ENCODE measurements around the gene TLL1. TPM values are rescaled to one million over a fixed set of nuclear protein-coding genes. Genes with fewer than 3 reads are reported as not detected.

The TLL1 gene
- total RNA-seq, 1 donor from 2014 or later = 0.35 TPM

DNA sequence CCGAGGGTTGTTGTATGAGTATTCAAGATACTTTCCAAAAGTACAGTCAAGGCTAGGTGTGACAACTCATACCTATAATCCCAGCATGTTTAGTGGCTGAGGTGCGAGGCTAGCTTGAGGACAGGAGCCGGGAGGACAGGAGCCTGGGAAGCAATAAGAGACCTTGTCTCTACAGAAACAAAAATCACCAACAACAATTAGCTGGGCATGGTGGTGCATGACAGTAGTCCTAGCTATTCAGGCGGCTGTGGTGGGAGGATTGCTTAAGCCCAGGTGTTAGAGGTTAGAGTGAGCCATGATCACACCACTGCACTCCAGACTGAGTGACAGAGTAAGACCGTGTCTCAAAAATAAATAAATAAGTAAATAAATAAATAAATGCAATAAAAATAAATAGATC is 91.6 kb downstream of the TLL1 start:
- intact Hi-C loops (cut with DNase I) = no loop called here

DNA sequence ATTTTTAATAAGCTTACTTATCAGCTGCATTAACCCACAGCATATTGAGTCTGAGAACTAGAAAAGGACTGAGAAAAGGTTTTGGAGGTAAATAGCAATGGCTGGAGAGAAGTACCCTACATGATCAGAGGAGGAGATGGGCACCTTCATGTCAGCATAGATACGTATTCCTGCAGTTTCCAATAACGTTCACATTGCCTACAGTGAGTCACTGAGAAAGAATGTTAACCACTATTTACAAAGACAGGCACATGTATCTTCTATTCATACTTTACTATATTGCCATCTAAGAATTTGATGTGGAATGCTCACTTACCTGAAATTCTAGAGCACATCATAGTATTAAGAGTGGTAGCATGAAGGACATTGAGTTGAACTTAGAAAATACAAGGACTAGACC is 92.5 kb downstream of the TLL1 start:
- no peak for ATAC-seq (ENCODE audit: poor library complexity)
- intact Hi-C loops (cut with DNase I) = no loop called here
- DNase-seq = no peak

More for the DNA sequence above, 91.6 kb downstream of the TLL1 start:
- ATAC-seq (ENCODE audit: poor library complexity) (no peak), DNase-seq (no peak)

DNA sequence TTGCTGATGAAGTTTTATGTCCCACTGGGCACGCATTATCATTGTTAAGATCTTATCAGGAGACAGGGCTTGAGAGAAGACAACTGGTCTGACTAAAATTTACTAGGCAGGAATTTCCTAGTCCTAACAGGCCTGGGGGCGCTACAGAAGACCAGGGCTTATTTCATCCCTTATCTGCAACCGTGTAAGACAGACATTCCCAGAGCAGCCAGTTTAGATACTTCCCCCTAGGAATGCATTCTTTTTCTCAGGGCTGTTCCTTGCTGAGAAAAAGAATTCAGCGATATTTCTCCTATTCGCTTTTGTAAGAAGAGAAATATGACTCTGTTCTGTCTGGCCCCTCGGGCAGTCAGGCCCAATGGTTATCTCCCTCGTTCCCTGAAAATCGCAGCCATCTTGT is 93.8 kb downstream of the TLL1 start:
- intact Hi-C loops (cut with DNase I) = no loop called here
- no peak for ATAC-seq (ENCODE audit: poor library complexity)
- no peak for DNase-seq

DNA sequence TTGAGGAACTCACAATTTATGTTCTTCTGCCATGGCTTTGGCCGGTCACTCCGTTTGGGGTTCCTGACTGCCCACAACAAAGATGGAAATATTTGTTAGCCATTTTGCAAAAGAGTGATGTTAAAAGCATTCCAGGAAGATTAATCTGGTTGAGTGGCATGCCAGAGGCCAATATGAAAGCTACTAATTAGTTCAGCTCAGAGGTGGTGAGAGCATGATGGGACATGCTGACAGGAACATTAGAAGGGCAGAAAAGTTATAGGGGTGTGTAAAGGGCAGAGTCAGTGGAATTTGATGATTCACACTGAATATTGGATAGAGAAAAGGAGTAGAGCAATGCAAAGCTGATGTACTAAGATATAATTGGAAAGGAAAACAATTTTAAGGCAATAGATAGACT is 94.4 kb downstream of the TLL1 start:
- ATAC-seq (ENCODE audit: poor library complexity) (no peak), DNase-seq (no peak)
- intact Hi-C loops (cut with DNase I) = no loop called here

DNA sequence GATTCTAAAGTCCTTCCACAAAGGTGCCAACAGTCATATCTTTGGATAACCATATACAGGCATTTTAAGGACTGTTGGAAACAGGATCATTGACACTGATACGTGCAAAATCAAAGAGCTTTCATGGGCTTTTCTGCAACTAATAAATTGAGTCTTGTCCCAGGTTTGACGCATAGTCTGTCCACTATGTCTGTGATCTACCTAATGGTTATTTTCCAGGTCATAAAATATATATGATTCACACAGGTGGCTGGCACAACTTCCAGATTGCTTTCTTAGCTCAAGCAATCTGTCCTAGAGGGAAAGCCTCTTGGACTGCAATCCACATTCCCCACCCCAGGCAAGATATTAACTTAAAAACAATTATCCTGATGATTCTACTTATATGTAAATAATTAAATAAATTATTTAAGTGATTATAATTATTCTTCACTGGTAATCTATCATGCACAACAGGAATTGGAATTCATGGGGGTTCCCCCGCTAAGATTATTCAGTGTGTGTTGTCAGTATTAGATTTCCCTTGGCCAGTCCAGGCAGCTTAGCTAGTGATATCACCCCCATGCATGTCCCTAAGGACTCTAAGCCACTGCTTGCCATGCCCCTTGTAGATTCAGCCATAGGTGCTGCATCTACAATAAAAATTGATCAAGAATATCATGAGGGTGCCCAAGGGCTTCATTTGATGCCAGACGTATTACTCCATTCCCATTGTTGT is 97.8 kb downstream of the TLL1 start:
- DNase-seq (no peak), ATAC-seq (ENCODE audit: poor library complexity) (no peak)
- intact Hi-C loops (cut with DNase I) = no loop called here

DNA sequence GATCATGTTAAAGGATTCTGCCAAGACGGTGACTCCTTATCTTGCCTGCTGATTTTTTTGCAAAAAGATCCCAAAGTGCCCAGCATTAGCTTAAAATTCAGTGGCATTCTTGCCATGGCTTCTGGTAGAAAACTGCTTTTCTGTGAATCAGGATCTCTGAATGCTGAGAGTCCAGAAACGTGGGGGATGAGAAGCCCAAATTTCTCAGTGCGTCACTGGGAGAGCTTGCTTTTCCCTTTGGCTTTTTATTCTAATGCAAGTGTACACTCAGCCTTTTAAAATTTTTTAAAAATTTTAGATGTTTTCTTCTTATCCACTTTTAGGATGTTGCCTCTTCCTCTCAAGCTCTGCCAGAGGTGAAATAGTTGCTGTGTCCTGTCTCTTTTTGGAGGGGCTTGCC is 98.4 kb downstream of the TLL1 start:
- DNase-seq = no peak
- intact Hi-C loops (cut with DNase I) = no loop called here
- no peak for ATAC-seq (ENCODE audit: poor library complexity)

DNA sequence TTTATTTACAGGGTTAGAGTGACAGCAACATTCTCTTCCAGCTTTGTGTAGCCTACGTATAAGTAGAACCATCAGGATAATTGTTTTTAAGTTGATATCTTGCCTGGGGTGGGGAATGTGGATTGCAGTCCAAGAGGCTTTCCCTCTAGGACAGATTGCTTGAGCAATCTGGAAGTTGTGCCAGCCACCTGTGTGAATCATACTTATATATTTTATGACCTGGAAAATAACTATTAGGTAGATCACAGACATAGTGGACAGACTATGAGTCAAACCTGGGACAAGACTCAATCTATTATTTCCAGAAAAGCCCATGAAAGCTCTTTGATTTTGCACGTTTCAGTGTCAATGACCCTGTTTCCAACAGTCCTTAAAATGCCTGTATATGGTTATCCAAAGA is 98.9 kb downstream of the TLL1 start:
- no peak for ATAC-seq (ENCODE audit: poor library complexity)
- intact Hi-C loops (cut with DNase I) = no loop called here

DNA sequence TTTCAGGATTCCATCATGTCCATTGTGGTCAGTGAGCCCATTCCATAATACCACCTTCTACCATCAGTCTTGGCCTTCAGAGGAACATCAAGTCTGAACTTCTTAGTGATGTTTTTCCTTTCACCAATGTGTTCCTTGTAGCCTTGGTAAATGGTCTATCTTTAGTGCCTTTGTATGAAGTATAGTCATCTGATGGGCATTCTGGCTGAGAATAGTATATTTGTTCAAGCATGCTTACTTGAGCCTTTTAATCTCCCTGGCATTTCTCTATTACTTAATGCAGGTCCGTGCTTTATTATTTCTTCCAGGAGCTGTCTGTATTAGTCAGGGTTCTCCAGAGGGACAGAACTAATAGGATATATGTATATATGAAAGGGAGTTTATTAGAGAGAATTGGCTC is 99.7 kb downstream of the TLL1 start:
- intact Hi-C loops (cut with DNase I) = no loop called here
- DNase-seq (no peak), ATAC-seq (ENCODE audit: poor library complexity) (no peak)

More for the DNA sequence above, 98.9 kb downstream of the TLL1 start:
- DNase-seq = no peak

DNA sequence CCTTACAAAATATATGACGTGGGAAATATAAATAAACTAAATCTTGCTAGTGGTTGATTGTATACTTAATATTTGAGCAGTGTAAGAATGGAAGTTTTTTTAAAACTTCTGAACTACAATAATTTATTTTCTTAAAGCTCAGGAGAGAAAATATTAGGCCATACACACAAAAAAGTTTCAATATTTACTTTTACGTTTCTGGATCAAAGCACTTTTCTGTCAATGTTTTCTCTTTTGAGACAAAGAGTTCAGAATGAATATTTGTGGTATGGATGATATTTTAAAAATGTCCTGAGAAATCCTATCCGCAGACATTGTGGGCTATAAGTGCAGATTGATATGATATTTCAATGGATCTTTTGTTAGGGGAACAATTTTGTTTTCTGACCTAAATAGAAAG is 109.9 kb downstream of the TLL1 start:
- ATAC-seq (ENCODE audit: poor library complexity) (no peak), DNase-seq (no peak)
- intact Hi-C loops (cut with DNase I) = no loop called here

DNA sequence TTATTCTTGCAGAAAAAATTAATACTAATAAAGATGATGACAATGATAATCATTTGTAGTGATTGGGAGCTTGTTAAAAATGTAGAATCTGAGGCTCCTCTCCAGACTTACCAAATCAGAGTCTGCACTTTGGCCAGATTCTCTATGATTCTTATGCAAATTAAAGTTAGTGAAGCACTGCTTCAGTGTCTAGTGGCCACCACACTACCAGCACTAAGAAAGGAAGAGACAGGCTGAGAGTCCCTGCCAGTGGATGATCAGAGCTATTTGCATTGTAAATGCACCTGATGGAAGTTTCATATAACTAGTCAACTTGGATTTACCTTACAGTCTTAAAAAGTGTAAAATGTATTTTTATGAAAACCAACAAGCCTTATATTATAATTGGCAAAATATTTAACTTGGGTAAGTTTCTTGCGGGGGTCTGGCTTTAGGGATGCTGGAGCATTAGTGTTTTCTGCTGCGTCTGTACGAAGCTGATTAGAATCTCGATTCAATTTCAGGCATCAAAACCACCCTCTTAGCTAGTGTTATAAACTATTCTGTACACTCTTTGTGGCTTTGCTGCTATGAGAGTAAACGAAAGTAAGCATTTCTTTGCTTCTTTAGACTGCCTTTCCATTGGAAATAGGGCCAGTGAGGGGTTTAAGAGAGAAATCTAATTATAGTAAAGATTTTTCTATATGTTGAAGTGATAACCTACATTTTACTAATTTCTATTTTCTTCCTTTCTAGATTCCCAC is 114.1 kb downstream of the TLL1 start:
- ATAC-seq (ENCODE audit: poor library complexity) = no peak
- no peak for DNase-seq

DNA sequence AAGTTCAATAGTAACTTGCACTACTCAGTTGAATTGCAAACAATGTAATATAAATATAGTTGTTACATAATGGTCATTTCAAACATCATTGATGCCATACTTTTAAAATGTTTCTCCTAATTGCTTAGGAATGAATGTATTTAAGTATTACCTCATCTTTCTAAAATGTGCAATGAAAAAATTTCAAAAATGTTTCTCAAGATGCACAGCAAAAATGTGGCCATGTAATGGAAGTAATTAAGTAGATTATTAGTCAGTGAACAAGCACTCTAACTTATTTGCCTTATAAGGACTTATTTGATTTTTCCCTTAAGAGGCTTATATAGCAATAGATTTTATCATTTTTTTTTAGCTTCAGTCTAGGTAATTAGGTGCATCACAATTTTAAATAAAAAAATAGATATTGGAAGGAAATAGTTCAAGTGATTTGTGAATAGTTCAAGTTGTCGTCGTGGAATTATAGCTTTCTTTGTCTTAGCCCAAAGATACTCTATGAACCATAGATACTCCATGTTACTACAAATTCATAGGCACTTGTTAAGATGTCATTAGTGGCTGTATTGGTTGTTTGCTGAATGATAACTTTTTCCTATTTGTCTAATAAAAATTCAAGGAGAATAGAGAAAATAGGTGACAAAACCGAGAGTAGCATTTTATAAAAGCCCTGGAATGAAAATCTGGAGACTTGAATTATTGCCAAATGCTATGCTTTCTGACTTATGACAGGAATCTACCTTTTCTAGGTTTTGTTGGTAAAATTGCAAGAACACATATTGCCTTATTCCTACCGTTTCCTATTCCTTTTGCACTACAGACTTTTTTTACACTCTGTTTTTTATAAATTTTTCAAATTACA is 118.5 kb downstream of the TLL1 start:
- intact Hi-C loops (cut with DNase I) = no loop called here
- ATAC-seq (ENCODE audit: poor library complexity) (no peak), DNase-seq (no peak)

More for the DNA sequence above, 114.1 kb downstream of the TLL1 start:
- intact Hi-C loops (cut with DNase I) = no loop called here

DNA sequence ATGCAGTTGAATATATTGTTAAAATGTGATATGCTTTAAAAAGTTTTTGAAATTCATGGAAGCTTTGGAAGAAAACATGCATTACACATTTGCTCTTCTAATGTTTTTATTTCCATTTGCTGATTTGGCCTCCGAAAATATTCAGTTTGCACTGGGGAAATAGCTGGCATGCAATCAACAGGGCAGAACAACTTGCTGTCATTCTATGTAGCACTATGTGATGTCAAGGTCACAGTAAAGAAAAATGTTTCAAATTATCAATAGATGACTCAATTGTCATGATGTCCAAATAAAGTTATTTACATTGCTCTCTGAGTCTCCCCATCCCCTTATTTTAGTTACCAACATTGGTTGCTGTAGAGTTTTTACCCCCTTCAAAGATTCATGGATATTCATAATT is 119.2 kb downstream of the TLL1 start:
- DNase-seq (no peak), ATAC-seq (ENCODE audit: poor library complexity) (no peak)
- intact Hi-C loops (cut with DNase I) = no loop called here

DNA sequence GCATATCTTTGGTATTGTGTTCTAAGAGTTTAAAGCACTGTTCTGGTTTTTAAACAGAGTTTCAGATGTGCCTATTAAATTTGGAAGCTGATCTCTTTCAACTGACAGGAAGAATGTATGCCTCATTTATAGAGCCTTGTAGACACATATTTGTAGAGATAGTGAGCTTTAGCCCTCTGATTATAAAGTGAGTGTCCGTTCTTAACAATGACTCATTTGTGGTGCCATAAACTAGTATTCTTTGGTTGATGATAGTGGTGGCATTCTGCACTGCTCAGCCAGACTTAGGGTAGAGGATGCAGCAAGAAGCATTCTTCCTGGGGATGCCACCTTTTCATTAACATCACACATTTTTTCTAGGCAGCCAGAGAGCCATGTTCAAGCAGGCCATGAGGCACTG is 121.7 kb downstream of the TLL1 start:
- no peak for ATAC-seq (ENCODE audit: poor library complexity)
- intact Hi-C loops (cut with DNase I) = no loop called here
- DNase-seq = no peak

DNA sequence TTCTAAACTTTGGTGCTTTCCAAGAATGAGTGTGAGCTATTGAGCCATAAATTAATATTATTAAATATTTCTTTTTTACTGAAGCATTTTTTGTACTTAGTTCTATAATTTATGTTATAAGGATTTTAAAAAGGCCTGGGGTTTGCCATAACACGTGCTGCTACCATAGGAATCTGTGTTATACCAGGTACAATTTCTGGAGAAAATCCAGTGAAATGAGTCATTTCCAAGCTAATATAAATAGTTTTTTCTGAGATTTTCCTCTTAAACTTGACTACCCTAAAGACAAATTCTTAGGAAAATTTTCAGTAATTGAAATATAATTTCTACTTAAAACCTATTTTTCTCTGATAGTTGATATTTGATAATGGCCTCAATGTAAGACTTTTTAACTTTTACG is 130.8 kb downstream of the TLL1 start:
- intact Hi-C loops (cut with DNase I) = no loop called here
- no peak for DNase-seq
- no peak for ATAC-seq (ENCODE audit: poor library complexity)

DNA sequence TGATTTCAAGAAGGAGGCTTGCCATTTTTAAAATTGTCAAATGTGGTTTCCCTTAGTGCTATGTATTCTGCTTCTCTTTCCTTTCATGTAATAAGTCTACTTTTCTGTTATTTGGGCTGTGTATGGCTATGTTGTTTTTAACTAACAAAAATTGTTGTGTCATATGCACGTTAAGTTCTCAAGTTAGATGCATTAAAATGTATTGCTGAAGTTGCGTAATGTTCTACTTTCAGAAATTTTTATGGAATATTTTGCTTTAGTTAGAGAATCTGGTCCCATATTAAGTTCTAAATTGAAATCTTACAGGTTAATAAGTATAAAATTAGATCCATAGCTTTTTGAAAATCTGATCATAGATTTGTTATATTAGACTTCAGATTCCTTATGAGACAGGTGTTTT is 133.2 kb downstream of the TLL1 start:
- ATAC-seq (ENCODE audit: poor library complexity) (no peak), DNase-seq (no peak)
- intact Hi-C loops (cut with DNase I) = no loop called here

DNA sequence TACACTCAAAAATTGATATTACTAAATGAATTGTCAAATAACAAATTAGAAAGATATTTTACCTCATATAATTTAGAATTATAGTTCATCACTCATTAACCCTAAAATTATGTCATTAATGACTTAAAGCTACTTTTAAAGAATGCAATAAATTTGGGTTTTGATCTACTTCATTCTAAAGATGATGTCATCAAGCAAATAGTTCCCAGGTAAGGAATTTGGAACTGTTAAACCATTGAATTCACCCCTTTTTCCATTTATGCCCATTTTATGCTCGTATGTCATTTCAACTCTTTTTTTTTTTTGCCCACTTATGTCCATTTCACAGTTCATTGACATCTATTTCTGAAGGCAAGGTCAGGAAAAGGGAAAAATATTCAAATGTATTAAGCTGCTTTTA is 135.5 kb downstream of the TLL1 start:
- DNase-seq = no peak
- ATAC-seq (ENCODE audit: poor library complexity) = no peak
- intact Hi-C loops (cut with DNase I) = no loop called here

DNA sequence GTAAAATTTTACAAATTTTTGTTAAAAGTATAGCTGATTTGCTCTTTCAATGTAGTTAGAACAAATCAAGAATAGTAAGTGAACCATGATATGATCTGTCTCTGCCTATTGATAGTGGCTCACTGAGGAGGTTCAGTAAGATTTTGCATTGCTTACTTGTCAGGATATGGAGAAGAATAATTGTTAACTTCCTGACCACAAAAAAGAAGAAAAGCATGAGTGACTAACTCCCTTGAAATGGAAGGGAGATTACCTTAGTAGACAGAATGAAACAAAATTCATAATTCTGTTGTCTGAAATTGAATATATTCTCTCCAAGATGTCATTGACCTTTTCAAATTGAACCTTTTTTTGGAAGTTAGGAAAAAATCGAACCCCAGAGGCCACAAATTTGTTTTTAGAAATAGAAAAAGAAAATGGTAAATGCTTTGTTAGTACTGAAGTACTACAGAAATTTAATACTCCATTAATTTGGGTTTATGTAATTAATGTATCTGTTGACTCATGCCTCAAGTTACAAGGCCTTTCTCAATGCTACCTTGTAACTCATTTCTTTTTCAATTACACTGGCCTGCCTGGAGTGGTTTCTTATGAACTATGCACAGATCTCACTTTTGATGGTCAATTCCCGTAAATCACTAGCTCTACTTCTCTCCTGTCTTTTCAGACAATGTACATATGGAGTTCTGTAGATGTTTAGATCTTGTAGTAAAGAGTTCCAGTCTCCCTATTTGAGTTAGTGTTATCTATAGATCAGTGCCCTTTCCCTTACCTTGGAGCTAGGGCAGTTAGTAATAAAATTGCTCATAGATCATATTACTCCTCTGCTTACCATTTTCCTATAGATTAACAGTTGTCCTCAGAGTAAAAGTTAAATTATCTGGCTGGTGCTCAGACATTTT is 139.3 kb downstream of the TLL1 start:
- no peak for DNase-seq
- intact Hi-C loops (cut with DNase I) = no loop called here
- no peak for ATAC-seq (ENCODE audit: poor library complexity)

DNA sequence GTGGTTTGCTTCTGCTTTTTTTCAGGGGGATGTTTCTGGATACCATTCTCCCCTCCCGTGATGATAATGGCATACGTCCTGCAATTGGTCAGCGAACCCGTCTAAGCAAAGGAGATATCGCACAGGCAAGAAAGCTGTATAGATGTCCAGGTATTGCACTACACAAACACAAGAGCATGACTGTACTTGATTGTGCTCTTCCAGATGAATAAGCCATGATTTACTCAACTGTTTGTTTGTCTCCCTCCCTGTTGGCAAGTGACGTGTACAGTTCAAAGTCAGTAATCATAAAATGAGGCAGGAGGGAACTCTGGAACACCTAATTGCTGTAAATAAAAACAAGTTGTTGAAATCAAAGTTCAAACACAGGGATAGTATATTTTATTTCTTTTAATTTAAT is 141.4 kb downstream of the TLL1 start:
- intact Hi-C loops (cut with DNase I) = no loop called here
- no peak for DNase-seq
- ATAC-seq (ENCODE audit: poor library complexity) = no peak

DNA sequence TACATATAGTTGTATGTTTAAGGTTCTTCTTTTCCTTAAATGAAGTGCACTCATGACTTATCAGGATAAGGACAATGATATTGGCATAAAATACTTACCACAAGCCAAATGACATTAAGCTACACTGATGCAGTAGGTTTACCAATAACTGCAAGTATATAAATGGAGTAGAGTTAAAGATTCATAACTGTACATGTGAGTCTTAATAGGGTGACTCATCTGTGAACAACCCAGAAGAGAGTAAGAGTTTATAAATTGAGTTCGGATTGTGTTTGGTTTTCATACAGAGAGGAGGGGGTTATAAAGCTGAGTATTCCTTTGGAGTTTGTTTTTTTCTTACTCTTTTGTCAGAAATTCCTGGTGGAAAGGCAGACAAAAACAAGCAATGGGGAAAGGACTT is 144.8 kb downstream of the TLL1 start:
- ATAC-seq (ENCODE audit: poor library complexity) = no peak
- intact Hi-C loops (cut with DNase I) = no loop called here
- no peak for DNase-seq
